HG03064 (cell line): Measurements from ENCODE around the gene TNXB.
"Not testable (repeated sequence)": the region's sequence is repeated elsewhere in the genome, so short reads cannot be mapped to it uniquely, and the experiment has no call there.

Source experiments
- ATAC-seq: cut with Tn5 transposase; IDR thresholded peaks from one replicate; pipeline ENCODE4 v1.9.1; 2021; ENCODE audit warnings: low read depth; ENCODE audit not compliant: unreplicated experiment

TNXB gene

GRCh38 chr6:32146287-32146686 lies 37.1 kb upstream of the TNXB start:
- ATAC-seq = no peak

- ATAC-seq = not testable (repeated sequence)
These were observed 35.1 kb upstream of the TNXB start for GRCh38 chr6:32144238-32144637.

DNA sequence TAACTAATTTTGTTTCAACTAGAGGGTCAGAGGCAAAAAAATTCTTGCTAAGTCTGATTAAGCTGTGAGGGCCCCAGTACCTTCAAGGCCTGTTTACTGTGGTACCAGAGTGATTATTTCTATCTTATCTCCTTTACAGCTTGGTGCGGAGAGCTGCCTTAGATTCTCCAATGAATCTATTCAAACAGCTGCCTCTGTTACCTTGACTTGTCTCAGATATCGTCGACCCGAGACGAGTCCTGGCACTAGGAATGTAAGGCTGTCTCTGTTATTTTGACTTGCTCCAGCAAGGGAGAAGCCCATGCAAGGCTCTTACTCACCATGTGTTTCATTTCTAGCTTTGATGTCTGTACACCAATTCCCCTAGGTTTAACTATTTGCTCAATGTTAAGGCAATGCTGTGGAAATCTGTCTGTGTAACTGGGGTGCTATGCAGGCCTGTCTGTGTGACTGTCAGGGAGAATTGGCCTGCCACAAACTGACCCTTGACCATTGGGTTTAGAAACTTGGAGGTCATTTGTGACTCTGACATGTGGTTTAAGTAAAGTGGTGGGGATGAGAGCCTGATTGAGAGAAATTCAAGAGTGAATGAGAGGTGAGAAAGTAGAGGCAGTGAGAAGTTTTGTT lies 31.4 kb upstream of the TNXB start:
- no peak for ATAC-seq

GRCh38 chr6:32139590-32139989 lies 30.5 kb upstream of the TNXB start:
- ATAC-seq = no peak

- ATAC-seq = no peak
These were observed 28.3 kb upstream of the TNXB start for GRCh38 chr6:32137454-32137853.

- ATAC-seq = no peak
These were observed 24.6 kb upstream of the TNXB start for GRCh38 chr6:32133786-32134185.

- no peak for ATAC-seq
These were observed 23.0 kb upstream of the TNXB start for GRCh38 chr6:32132110-32132509.

- no peak for ATAC-seq
These were observed 22.4 kb upstream of the TNXB start for GRCh38 chr6:32131439-32131948.

GRCh38 chr6:32129297-32130088 lies 20.4 kb upstream of the TNXB start:
- no peak for ATAC-seq

DNA sequence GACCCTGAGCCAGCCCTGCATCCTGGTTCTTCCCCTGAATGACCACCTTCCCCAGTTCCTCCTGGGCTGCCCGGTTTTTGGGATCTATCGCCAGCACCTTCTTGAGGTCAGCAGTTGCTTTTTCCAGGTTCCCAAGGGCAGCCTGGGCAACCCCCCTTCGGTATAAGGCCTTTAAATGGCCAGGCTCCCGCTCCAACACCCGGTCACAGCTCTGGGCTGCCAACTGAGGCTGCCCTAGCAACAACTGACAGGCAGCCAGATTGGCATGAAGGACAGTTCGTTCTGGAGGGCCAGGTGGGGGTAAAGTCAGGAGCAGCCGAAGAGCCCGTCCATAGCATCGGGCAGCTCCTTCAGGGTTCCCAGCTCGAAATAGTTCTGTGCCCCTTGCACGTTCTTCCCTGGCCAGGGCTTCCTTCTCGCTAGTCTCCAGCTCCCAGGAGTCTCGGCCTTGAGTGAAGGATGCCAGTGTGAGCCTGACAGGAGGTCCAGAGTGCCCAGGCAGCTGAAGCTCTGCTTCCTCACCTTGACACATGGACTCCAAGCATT lies 19.7 kb upstream of the TNXB start:
- no peak for ATAC-seq

- ATAC-seq = peak; percentile 82
These were observed 18.8 kb upstream of the TNXB start, which contains the start of gene ATF6B for GRCh38 chr6:32127717-32128592. Gene ATF6B, minus strand, starts transcription at chr6:32128246. Its CDS starts 39 bp downstream, at chr6:32128207.

DNA sequence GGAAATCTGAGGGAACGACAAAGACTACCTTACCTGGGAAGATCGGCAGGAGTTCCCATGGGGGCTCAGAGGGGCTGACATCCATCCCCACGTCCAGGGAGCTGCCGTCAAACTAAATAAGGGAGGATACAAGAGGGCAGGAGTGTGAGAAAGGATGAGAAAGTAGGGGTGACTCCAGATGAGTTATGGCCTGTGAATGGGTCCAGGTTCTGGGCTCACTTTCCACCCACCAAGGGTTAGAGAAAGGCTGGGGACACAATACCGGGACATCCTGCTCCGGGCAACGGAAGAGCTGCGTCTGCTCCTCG lies 18.2 kb upstream of the TNXB start:
- no peak for ATAC-seq

- ATAC-seq = no peak
These were observed 17.7 kb upstream of the TNXB start for GRCh38 chr6:32126880-32127279.

DNA sequence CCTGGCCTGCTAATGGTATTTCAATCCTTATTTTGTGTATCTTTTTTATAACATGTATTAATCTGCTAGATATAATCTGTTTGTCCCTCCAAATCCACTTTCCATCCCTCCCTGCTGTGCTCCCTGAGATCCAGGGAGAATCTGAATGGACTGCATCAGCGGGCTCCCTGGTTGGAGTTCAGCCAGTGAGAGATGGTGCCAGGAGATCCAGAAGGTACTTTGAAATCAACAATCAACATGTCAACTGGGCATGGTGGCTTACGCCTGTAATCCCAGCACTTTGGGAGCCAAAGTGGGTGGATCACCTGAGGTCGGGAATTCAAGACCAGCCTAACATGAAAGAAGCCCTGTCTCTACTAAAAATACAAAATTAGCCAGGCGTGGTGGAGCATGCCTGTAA lies 14.5 kb upstream of the TNXB start:
- no peak for ATAC-seq

- ATAC-seq = no peak
These were observed 11.5 kb upstream of the TNXB start for GRCh38 chr6:32120573-32121059.

DNA sequence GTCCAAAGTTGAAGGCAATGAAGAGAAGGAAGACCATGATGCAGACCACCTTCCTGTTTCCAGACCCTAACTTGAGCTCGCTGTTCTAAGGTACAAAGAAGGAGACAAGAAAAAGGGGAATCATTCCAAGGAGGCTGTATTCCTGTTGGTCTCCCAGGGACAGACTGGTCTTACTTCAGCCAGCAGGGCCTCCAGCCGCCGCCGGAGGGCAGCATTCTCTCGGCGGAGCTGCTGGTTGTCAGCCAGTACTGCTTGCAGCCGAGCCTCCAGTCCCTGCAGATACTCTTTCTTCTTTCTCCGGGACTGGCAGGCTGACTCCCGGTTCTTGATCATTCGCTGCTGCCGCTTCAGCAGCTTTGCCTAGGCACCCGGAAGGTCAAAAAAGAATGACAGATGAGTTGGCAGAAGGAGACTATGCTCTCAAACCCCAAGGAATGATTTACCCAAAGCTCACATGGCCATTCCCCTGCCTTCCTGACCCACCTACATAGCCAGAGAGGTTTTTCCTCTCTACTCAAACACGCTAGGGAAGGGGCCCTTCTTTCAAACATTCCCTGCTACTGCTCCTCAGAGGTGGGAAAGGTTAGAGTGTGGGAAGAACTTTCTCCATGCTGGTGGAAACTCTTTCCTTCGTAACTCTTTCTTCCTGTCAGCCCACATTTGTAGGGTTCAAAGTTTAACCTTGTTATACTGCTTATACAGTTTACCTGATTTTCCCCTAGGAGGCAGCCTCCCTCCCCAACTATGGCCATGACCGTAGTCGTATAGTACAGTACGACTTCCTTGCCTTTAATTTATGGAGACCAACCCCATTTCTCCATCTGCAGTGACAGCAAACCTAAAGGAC lies 9.9 kb upstream of the TNXB start:
- ATAC-seq = no peak

- no peak for ATAC-seq
These were observed 8.3 kb upstream of the TNXB start for GRCh38 chr6:32117461-32117860.

- no peak for ATAC-seq
These were observed 7.5 kb upstream of the TNXB start for GRCh38 chr6:32116674-32117073.

- no peak for ATAC-seq
These were observed 6.5 kb upstream of the TNXB start for GRCh38 chr6:32115623-32116022.

DNA sequence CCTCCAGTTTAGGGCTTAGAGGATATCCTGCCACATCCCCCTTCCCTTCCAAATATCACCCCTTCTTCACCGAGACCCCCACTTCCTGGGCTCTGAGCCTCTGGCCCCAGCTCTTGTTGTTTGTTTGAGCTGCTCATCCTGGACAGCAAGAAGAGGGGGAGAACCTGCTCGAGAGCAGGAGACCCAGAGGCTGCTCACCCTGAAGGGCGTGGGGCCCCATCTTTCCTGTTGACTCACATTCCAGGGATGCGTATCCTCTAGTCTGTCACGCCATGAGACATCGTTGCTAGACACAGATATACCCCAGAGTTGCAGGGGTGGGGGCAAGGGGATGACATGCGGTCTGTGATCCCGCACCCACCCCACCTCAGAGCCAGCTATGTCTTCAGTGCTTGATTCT lies 5.7 kb upstream of the TNXB start:
- no peak for ATAC-seq
